ENCODE results near the gene SLC28A3.

Gene SLC28A3

GRCh38 chr9:84241817-84242373 is 98.7 kb downstream of the SLC28A3 start:
- DNase-seq (ENCODE audit: low read depth, low spot score): no peak

GRCh38 chr9:84239343-84239742 is 101.2 kb downstream of the SLC28A3 start:
- DNase-seq (ENCODE audit: low read depth, low spot score): peak; percentile 5

- no peak for DNase-seq (ENCODE audit: low read depth, low spot score)
Observed at GRCh38 chr9:84238652-84239051, 101.9 kb downstream of the SLC28A3 start.

GRCh38 chr9:84235511-84235910 is 105.0 kb downstream of the SLC28A3 start:
- no peak for DNase-seq (ENCODE audit: low read depth, low spot score)

- peak; percentile 18 for DNase-seq (ENCODE audit: low read depth, low spot score)
Observed at GRCh38 chr9:84230355-84231145, 110.0 kb downstream of the SLC28A3 start.

- DNase-seq (ENCODE audit: low read depth, low spot score): no peak
Observed at GRCh38 chr9:84229191-84229590, 111.4 kb downstream of the SLC28A3 start.

GRCh38 chr9:84228130-84228720 is 112.3 kb downstream of the SLC28A3 start:
- DNase-seq (ENCODE audit: low read depth, low spot score): no peak

GRCh38 chr9:84226126-84226525 is 114.4 kb downstream of the SLC28A3 start:
- no peak for DNase-seq (ENCODE audit: low read depth, low spot score)

Measured in astrocyte of the hippocampus (primary cell).